Measurements from ENCODE around the gene TFEB. TPM values are rescaled to one million over a fixed set of nuclear protein-coding genes. Genes with fewer than 3 reads are reported as not detected.

The TFEB gene
- total RNA-seq, 4 donors from 2014 or later, result 24.2 to 46.7 (median 33.1) TPM

- Histone ChIP-seq H3K9me3 (no peaks in the 10 kb centered on the region), H3K4me3 (no peak overlapping the region), H3K36me3 (no peaks in the 10 kb centered on the region), H3K27ac (replicated peaks in 1 of 4) (no peak overlapping the region), H3K27me3 (no peaks in the 10 kb centered on the region), H3K4me1 (peaks cover 71 to 93% (median 86%) of the 10 kb centered on the region in 4 donors)
- no peak for DNase-seq (ENCODE audit: extremely low spot score)
- no peak for TF ChIP-seq POLR2A (IDR thresholded peaks at IDR 0.05; ENCODE audit: low read depth)
- WGBS, result 100% methylated on average over 2 of the region's 2 CpGs
- intact Hi-C loops (cut with DNase I), result no loop called here
Observed at GRCh38 chr6:41720783-41721182, 14.6 kb downstream of the TFEB start.

- H3K4me1 ChIP-seq, result peaks cover 73 to 93% (median 86%) of the 10 kb centered on the region in 4 donors
- no peaks in the 10 kb centered on the region for H3K36me3 ChIP-seq
- no peak overlapping the region for H3K4me3 ChIP-seq
- no peak overlapping the region for H3K27ac ChIP-seq (replicated peaks in 1 of 4)
- DNase-seq (ENCODE audit: extremely low spot score), result no peak
- TF ChIP-seq EP300 (IDR thresholded peaks at IDR 0.05), result no peak
- TF ChIP-seq CTCF (IDR thresholded peaks at IDR 0.05), result no peak
- TF ChIP-seq POLR2AphosphoS5 (IDR thresholded peaks at IDR 0.05), result no peak
- no peak for TF ChIP-seq POLR2A (IDR thresholded peaks at IDR 0.05; ENCODE audit: low read depth)
- intact Hi-C loops (cut with DNase I), result no loop called here
- no CpG with 5 or more reads among the region's 3 CpGs for WGBS
- no peaks in the 10 kb centered on the region for H3K9me3 ChIP-seq
- no peaks in the 10 kb centered on the region for H3K27me3 ChIP-seq
Observed at GRCh38 chr6:41720262-41720620, 15.2 kb downstream of the TFEB start.

- Histone ChIP-seq H3K36me3 (no peaks in the 10 kb centered on the region), H3K4me3 (no peak overlapping the region), H3K27me3 (no peaks in the 10 kb centered on the region), H3K4me1 (peaks cover 70 to 93% (median 84%) of the 10 kb centered on the region in 4 donors), H3K9me3 (no peaks in the 10 kb centered on the region), H3K27ac (replicated peaks in 1 of 4) (no peak overlapping the region)
- no peak for TF ChIP-seq POLR2A (IDR thresholded peaks at IDR 0.05; ENCODE audit: low read depth)
- no peak for TF ChIP-seq EP300 (IDR thresholded peaks at IDR 0.05)
- no peak for TF ChIP-seq CTCF (IDR thresholded peaks at IDR 0.05)
- no peak for TF ChIP-seq POLR2AphosphoS5 (IDR thresholded peaks at IDR 0.05)
- DNase-seq (ENCODE audit: extremely low spot score), result no peak
- intact Hi-C loops (cut with DNase I), result no loop called here
- WGBS, result 81% methylated on average over 7 of the region's 7 CpGs
Observed at GRCh38 chr6:41719436-41720261, 15.8 kb downstream of the TFEB start.

- 76% methylated on average over 5 of the region's 5 CpGs for WGBS
- H3K36me3 ChIP-seq, result no peaks in the 10 kb centered on the region
- intact Hi-C loops (cut with DNase I), result no loop called here
- H3K27ac ChIP-seq (replicated peaks in 1 of 4), result no peak overlapping the region
- no peaks in the 10 kb centered on the region for H3K9me3 ChIP-seq
- no peak overlapping the region for H3K4me3 ChIP-seq
- H3K4me1 ChIP-seq, result peaks cover 70 to 93% (median 84%) of the 10 kb centered on the region in 4 donors
- DNase-seq (ENCODE audit: extremely low spot score), result no peak
- no peak for TF ChIP-seq CTCF (IDR thresholded peaks at IDR 0.05)
- TF ChIP-seq POLR2AphosphoS5 (IDR thresholded peaks at IDR 0.05), result no peak
- no peak for TF ChIP-seq POLR2A (IDR thresholded peaks at IDR 0.05; ENCODE audit: low read depth)
- TF ChIP-seq EP300 (IDR thresholded peaks at IDR 0.05), result no peak
- H3K27me3 ChIP-seq, result no peaks in the 10 kb centered on the region
Observed at GRCh38 chr6:41718828-41719227, 16.6 kb downstream of the TFEB start.

GRCh38 chr6:41717392-41717736 is 18.0 kb downstream of the TFEB start:
- H3K27ac ChIP-seq (replicated peaks in 1 of 4), result no peak overlapping the region

More at GRCh38 chr6:41717392-41717736, 18.0 kb downstream of the TFEB start:
- no peak for TF ChIP-seq POLR2A (IDR thresholded peaks at IDR 0.05; ENCODE audit: low read depth)
- TF ChIP-seq CTCF (IDR thresholded peaks at IDR 0.05), result no peak
- TF ChIP-seq POLR2AphosphoS5 (IDR thresholded peaks at IDR 0.05), result no peak
- TF ChIP-seq EP300 (IDR thresholded peaks at IDR 0.05), result no peak
- WGBS, result 80% methylated on average over 1 of the region's 1 CpG
- DNase-seq (ENCODE audit: extremely low spot score), result no peak
- H3K4me1 ChIP-seq, result peaks cover 70 to 93% (median 85%) of the 10 kb centered on the region in 4 donors
- no peaks in the 10 kb centered on the region for H3K36me3 ChIP-seq
- H3K9me3 ChIP-seq, result no peaks in the 10 kb centered on the region
- no peaks in the 10 kb centered on the region for H3K27me3 ChIP-seq
- intact Hi-C loops (cut with DNase I), result no loop called here
- no peak overlapping the region for H3K4me3 ChIP-seq

All from esophagus muscularis mucosa (tissue), 4 donors.